Fibroblast of lung (primary cell): ENCODE results near the gene SGPL1. TPM values are rescaled to one million over a fixed set of nuclear protein-coding genes. Genes with fewer than 3 reads are reported as not detected.

ENCODE experiments used
- DNase-seq, 2 donors: peaks; one replicate each; pipeline versions ENCODE4 v3.0.0 to v3.0.0-alpha.2; 2010; ENCODE audit warnings: low read depth in 2 of 2
- H2AFZ ChIP-seq: 2 replicates; pipeline ENCODE4 v1.5.1; 2012; ENCODE audit warnings: low read length, control low read depth, inconsistent platforms
- H3K27ac ChIP-seq: 2 replicates; pipeline ENCODE4 v1.5.1; 2011; ENCODE audit warnings: low read length, control low read depth; ENCODE audit not compliant: insufficient read depth
- H3K27me3 ChIP-seq: 2 replicates; pipeline ENCODE4 v1.5.1; 2011; ENCODE audit warnings: mild to moderate bottlenecking, low read length; ENCODE audit not compliant: control insufficient read depth, insufficient read depth
- H3K36me3 ChIP-seq: 2 replicates; pipeline ENCODE4 v1.5.1; 2011; ENCODE audit warnings: low read length; ENCODE audit not compliant: control insufficient read depth, insufficient read depth
- H3K4me1 ChIP-seq: 2 replicates; pipeline ENCODE4 v1.5.1; 2011; ENCODE audit warnings: low read length; ENCODE audit not compliant: control insufficient read depth, insufficient read depth; ENCODE audit errors: extremely low read depth
- H3K4me2 ChIP-seq: 2 replicates; pipeline ENCODE4 v1.5.1; 2011; ENCODE audit warnings: low read length, control low read depth; ENCODE audit not compliant: insufficient read depth; ENCODE audit errors: extremely low read depth
- H3K4me3 ChIP-seq, 4 experiments: fragments of 200-600 bp in 1 of 4; sonication (generic) in 1 of 4; replicated peaks in 1 of 4; 2 replicates each; pipeline ENCODE4 v1.5.1; 2011 to 2016; ENCODE audit warnings: low read length in 4 of 4, low read depth in 3 of 4, mild to moderate bottlenecking in 3 of 4, control low read depth in 2 of 4, inconsistent platforms in 1 of 4, mixed read lengths in 1 of 4; ENCODE audit not compliant: insufficient read depth in 1 of 4; ENCODE audit errors: control extremely low read depth in 1 of 4
- H3K79me2 ChIP-seq: 2 replicates; pipeline ENCODE4 v1.5.1; 2012; ENCODE audit warnings: mild to moderate bottlenecking, low read length, inconsistent platforms; ENCODE audit not compliant: control insufficient read depth, insufficient read depth
- H3K9ac ChIP-seq: 2 replicates; pipeline ENCODE4 v1.5.1; 2011; ENCODE audit warnings: mild to moderate bottlenecking, low read length, control low read depth; ENCODE audit not compliant: insufficient read depth
- H3K9me3 ChIP-seq: 2 replicates; pipeline ENCODE4 v1.5.1; 2012; ENCODE audit warnings: low read depth, low read length; ENCODE audit not compliant: control insufficient read depth, insufficient read depth
- H4K20me1 ChIP-seq: 2 replicates; pipeline ENCODE4 v1.5.1; 2011; ENCODE audit warnings: low read length; ENCODE audit not compliant: control insufficient read depth, insufficient read depth; ENCODE audit errors: extremely low read depth
- EZH2 ChIP-seq: IDR thresholded peaks from 2 replicates; pipeline ENCODE4 v1.5.1; 2012; ENCODE audit warnings: low read length, control low read depth, mild to moderate bottlenecking; ENCODE audit errors: missing control alignments
- polyA plus RNA-seq, 2 donors: library from polyadenylated mRNA; depleted of rRNA in 1 of 2; stranded (reverse) in 1 of 2; unstranded in 1 of 2; fragments of >200 nt; gene quantifications; 2 replicates each; pipeline ENCODE4 v1.2.1, GENCODE V29; 2011 to 2012; ENCODE audit warnings: missing spikeins in 1 of 2
- total RNA-seq: library from RNA; depleted of rRNA; stranded (reverse); fragments of >200 nt; gene quantifications from 2 replicates; pipeline ENCODE4 v1.2.1, GENCODE V29; 2014
- TF ChIP-seq, protein P1 (sequence below), 2 donors: IDR thresholded peaks in 1 of 2; conservative IDR thresholded peaks in 1 of 2; 1 replicate in 1 of 2; 2 replicates in 1 of 2; pipeline ENCODE4 v1.5.1; 2011 to 2012; ENCODE audit warnings: low read length in 2 of 2, control low read depth in 1 of 2, inconsistent platforms in 1 of 2, low read depth in 1 of 2, mild to moderate bottlenecking in 1 of 2

Gene SGPL1
- total and polyA plus RNA-seq, 2 donors (not counting 1 experiment from before 2014, with no cell fraction given), result 21.2 to 40.3 TPM

DNA sequence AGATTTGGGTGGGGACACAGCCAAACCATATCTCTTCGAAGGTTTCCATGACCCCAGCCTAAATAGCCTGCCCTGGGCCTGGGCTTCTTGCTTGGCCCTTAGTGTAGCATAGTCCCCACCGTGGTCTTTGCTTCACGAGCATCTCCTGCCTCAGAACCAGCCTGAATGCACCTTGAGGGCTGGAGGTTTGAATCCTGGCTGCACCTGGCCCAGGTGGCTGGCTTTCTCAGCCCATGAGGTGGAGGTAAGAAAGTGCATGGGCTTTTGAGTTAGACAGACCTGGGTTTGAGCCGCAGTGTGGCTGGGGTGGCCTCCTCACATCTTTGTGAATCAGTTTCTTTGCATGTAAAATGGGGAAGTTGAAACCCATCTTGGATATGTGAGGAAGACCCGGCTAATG lies 96.8 kb downstream of the SGPL1 start:
- TF ChIP-seq, protein P1, sequence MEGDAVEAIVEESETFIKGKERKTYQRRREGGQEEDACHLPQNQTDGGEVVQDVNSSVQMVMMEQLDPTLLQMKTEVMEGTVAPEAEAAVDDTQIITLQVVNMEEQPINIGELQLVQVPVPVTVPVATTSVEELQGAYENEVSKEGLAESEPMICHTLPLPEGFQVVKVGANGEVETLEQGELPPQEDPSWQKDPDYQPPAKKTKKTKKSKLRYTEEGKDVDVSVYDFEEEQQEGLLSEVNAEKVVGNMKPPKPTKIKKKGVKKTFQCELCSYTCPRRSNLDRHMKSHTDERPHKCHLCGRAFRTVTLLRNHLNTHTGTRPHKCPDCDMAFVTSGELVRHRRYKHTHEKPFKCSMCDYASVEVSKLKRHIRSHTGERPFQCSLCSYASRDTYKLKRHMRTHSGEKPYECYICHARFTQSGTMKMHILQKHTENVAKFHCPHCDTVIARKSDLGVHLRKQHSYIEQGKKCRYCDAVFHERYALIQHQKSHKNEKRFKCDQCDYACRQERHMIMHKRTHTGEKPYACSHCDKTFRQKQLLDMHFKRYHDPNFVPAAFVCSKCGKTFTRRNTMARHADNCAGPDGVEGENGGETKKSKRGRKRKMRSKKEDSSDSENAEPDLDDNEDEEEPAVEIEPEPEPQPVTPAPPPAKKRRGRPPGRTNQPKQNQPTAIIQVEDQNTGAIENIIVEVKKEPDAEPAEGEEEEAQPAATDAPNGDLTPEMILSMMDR (conservative IDR thresholded peaks at IDR 0.05 in 1 of 2, IDR thresholded peaks at IDR 0.05 in 1 of 2; ENCODE audit: low read depth in 1 of 2, low read length in 2 of 2), result no peak
- TF ChIP-seq EZH2, result no peak
- no peaks in the 10 kb centered on the region for H3K36me3 ChIP-seq
- H3K9ac ChIP-seq, result no peak overlapping the region
- no peaks in the 10 kb centered on the region for H3K9me3 ChIP-seq
- no peak for DNase-seq
- H3K4me2 ChIP-seq, result no peak overlapping the region
- H3K4me1 ChIP-seq, result no peaks in the 10 kb centered on the region
- H4K20me1 ChIP-seq, result no peaks in the 10 kb centered on the region
- peaks cover 7% of the 10 kb centered on the region for H3K27me3 ChIP-seq
- H3K27ac ChIP-seq, result no peak overlapping the region
- no peak overlapping the region for H2AFZ ChIP-seq
- no peak overlapping the region for H3K4me3 ChIP-seq
- H3K79me2 ChIP-seq, result no peaks in the 10 kb centered on the region

DNA sequence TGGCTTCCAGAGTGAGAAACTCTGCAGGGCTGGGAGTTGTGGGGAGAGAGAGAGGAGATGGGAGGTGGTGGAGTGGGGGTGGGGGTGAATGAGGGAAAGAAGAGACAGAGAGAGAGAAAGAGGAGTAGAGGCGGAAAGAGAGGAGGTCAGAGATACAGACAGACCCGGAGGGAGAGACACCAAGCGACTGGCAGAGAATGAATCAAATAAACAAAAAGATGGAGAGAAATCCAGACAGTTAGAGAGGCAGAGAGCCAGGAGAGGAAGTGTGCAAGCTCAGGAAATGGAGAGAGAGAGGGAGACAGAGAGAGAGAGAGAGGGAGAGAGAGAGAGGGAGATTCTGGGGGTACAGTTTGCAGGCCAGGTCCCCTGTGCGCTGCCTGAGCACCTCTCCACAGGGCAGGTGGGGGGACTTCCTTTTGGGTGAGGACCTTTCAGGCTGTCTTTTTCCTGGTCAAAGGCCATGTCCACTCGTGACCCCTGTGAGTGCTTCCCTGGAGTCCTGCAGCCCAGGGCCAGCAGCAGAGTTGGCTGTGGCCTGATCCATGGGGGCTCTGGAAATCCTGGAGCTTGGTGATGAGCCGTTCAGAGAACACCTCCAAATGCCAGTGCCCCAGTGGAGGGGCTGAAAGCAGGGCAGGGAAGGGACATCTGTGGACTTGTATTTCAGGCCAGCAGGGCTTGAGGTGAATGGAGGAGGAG lies 97.6 kb downstream of the SGPL1 start:
- TF ChIP-seq, protein P1 (conservative IDR thresholded peaks at IDR 0.05 in 1 of 2, IDR thresholded peaks at IDR 0.05 in 1 of 2; ENCODE audit: low read depth in 1 of 2, low read length in 2 of 2), result no peak
- no peak for TF ChIP-seq EZH2
- no peaks in the 10 kb centered on the region for H3K79me2 ChIP-seq
- peaks cover 6% of the 10 kb centered on the region for H3K27me3 ChIP-seq
- no peak overlapping the region for H3K4me3 ChIP-seq
- no peaks in the 10 kb centered on the region for H3K36me3 ChIP-seq
- no peak overlapping the region for H2AFZ ChIP-seq
- no peak overlapping the region for H3K27ac ChIP-seq
- no peak overlapping the region for H3K9ac ChIP-seq
- H3K4me1 ChIP-seq, result no peaks in the 10 kb centered on the region
- H3K9me3 ChIP-seq, result no peaks in the 10 kb centered on the region
- no peaks in the 10 kb centered on the region for H4K20me1 ChIP-seq
- no peak overlapping the region for H3K4me2 ChIP-seq
- no peak for DNase-seq

DNA sequence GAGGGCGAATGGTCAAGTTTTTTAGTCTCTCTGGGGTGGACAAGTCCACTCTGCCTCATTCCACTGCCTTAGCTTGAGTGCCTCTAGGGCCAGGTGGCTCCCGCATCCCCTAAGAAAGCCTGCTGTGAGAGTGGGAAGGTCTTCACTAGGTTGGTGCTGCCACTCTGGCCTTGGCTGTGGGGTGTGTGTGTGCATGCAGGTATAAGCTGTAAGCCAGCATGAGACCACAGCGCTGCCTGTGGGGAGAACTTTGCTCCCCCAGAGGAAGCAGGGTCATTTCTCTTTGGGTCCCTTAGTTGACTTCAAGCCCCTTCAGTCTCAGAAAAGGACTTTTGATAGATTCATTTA lies 98.1 kb downstream of the SGPL1 start:
- peaks cover 6% of the 10 kb centered on the region for H3K27me3 ChIP-seq
- no peaks in the 10 kb centered on the region for H3K9me3 ChIP-seq
- H2AFZ ChIP-seq, result no peak overlapping the region

More for the DNA sequence above, 98.1 kb downstream of the SGPL1 start:
- no peak overlapping the region for H3K4me3 ChIP-seq
- no peak overlapping the region for H3K27ac ChIP-seq
- no peaks in the 10 kb centered on the region for H3K36me3 ChIP-seq
- no peaks in the 10 kb centered on the region for H3K79me2 ChIP-seq
- DNase-seq, result no peak
- TF ChIP-seq EZH2, result no peak
- TF ChIP-seq, protein P1 (conservative IDR thresholded peaks at IDR 0.05 in 1 of 2, IDR thresholded peaks at IDR 0.05 in 1 of 2; ENCODE audit: low read depth in 1 of 2, low read length in 2 of 2), result no peak
- no peak overlapping the region for H3K4me2 ChIP-seq
- H3K4me1 ChIP-seq, result no peaks in the 10 kb centered on the region
- no peaks in the 10 kb centered on the region for H4K20me1 ChIP-seq
- no peak overlapping the region for H3K9ac ChIP-seq
